Measurements from ENCODE around the gene ITGA5. TPM values are rescaled to one million over a fixed set of nuclear protein-coding genes. Genes with fewer than 3 reads are reported as not detected.

Gene ITGA5
- total RNA-seq, 8 experiments from 2014 or later, result 0.22 to 64.3 (median 15.5) TPM

DNA sequence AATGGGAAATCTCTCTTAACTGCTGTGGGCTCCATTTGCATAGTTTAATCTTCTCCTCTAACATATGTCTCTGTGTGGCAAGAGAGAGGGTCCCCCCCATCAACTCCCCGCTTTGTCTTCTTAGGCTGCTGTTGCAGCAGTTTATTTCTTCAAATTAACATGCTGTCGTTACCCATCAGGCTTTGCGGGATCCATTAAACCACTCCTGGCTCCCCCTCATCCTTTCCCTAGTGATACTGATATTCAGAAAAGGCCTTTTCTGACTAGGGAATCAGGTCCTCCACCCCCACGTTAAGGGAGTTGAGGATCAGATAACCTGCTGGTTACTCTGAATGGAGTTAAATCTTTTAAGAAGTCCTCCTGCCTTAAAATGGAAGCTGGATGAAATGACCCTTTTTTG lies 70.0 kb downstream of the ITGA5 start:
- 13 to 100% (median 67%) methylated on average over 1 to 4 of the region's 4 CpGs; no CpG with 5 or more reads in 1 of the 10 experiments for WGBS, 10 experiments
- H3K4me1 ChIP-seq (replicated peaks in 1 of 2), result peaks cover 56 to 72% of the 10 kb centered on the region in 2 donors
- no peak overlapping the region for H3K4me3 ChIP-seq
- in situ Hi-C loops (cut with MboI; ENCODE audit: low pct_unique_long_range_greater_than_20kb in 2 of 9, low sequenced_read_pairs in 9 of 9, unreplicated experiment in 9 of 9), result no loop called here
- peak in 4 of 8 experiments; percentile 6 to 50 (median 29) for ATAC-seq (replicated peaks in 6 of 8)
- H3K27ac ChIP-seq, result peak overlapping the region; percentile 88 to 93

Other genes starting within 250 kb of the ITGA5 start
- gene SMUG1, start 230.3 kb downstream of the ITGA5 start, total RNA-seq, result 10 to 100 TPM; 22.7 to 55.9 (median 32.2) TPM
- gene CBX5, start 139.1 kb downstream of the ITGA5 start, total RNA-seq, result 100 to 1,000 TPM in 2 of 8 experiments, 10 to 100 TPM in 6; 20.8 to 172 (median 79.4) TPM
- gene HNRNPA1, start 138.5 kb downstream of the ITGA5 start, total RNA-seq, result 1,000 to 10,000 TPM in 6 of 8 experiments, 100 to 1,000 TPM in 2; 737 to 3,366 (median 1,605) TPM
- gene NFE2, start 118.3 kb downstream of the ITGA5 start, total RNA-seq, result 10 to 100 TPM in 1 of 8 experiments, 1 to 10 TPM in 3, under 1 TPM in 3, not detected in 1; 0.08 to 17.8 (median 1.6) TPM
- gene COPZ1, start 94.1 kb downstream of the ITGA5 start, total RNA-seq, result 100 to 1,000 TPM; 117 to 152 (median 133) TPM
- under 1 TPM in 7 of 8 experiments, not detected in 1; 0.14 to 0.76 (median 0.31) TPM for gene GPR84, start 54.8 kb downstream of the ITGA5 start, total RNA-seq
- 1 to 10 TPM; 1.3 to 8.6 (median 3.7) TPM for gene ZNF385A, start 34.5 kb downstream of the ITGA5 start, total RNA-seq
- gene GTSF1, start 54.3 kb upstream of the ITGA5 start, total RNA-seq, result under 1 TPM in 2 of 8 experiments, not detected in 6; 0.50 to 0.71 TPM
- gene NCKAP1L, start 78.5 kb upstream of the ITGA5 start, total RNA-seq, result 1 to 10 TPM in 3 of 8 experiments, under 1 TPM in 5; 0.11 to 3.3 (median 0.54) TPM
- gene PDE1B, start 130.3 kb upstream of the ITGA5 start, total RNA-seq, result 1 to 10 TPM in 7 of 8 experiments, under 1 TPM in 1; 0.46 to 6.8 (median 2.9) TPM
- 10 to 100 TPM in 5 of 8 experiments, 1 to 10 TPM in 2, under 1 TPM in 1; 0.51 to 21.0 (median 12.1) TPM for gene PPP1R1A, start 169.4 kb upstream of the ITGA5 start, total RNA-seq
- not detected for gene LACRT, start 215.6 kb upstream of the ITGA5 start, total RNA-seq
- gene DCD, start 229.1 kb upstream of the ITGA5 start, total RNA-seq, result not detected

Measured in motor neuron (in vitro differentiated cells).